Keratinocyte (primary cell): Measurements from ENCODE around the gene PRKCG. TPM values are rescaled to one million over a fixed set of nuclear protein-coding genes. Genes with fewer than 3 reads are reported as not detected.
"Not testable (repeated sequence)": the region's sequence is repeated elsewhere in the genome, so short reads cannot be mapped to it uniquely, and the experiment has no call there.

Source experiments
- DNase-seq: peaks from one replicate; pipeline ENCODE4 v3.0.0-alpha.2; 2011; ENCODE audit warnings: low read depth, missing footprints, low spot score
- FAIRE-seq: peaks from 2 replicates; lab custom pipeline; 2011; peaks lifted over from hg19 to GRCh38; lab: Jason Lieb, UNC
- H2AFZ ChIP-seq: 2 replicates; pipeline ENCODE4 v1.6.0; 2012; ENCODE audit warnings: low read length, control low read depth, inconsistent platforms; ENCODE audit not compliant: control insufficient read depth
- H3K27ac ChIP-seq: 2 replicates; pipeline ENCODE4 v1.5.1; 2011; ENCODE audit warnings: low read length; ENCODE audit not compliant: control insufficient read depth, insufficient read depth
- H3K27me3 ChIP-seq: 3 replicates; pipeline ENCODE4 v1.6.0; 2011; ENCODE audit warnings: low read length; ENCODE audit not compliant: control insufficient read depth, insufficient read depth; ENCODE audit errors: extremely low read depth
- H3K36me3 ChIP-seq, 2 experiments: 2 replicates in 1 of 2; 3 replicates in 1 of 2; pipeline ENCODE4 v1.5.1; 2011; ENCODE audit warnings: low read length in 2 of 2, mild to moderate bottlenecking in 1 of 2; ENCODE audit not compliant: control insufficient read depth in 2 of 2, insufficient read depth in 2 of 2; ENCODE audit errors: extremely low read depth in 1 of 2
- H3K4me1 ChIP-seq: 3 replicates; pipeline ENCODE4 v1.5.1; 2011; ENCODE audit warnings: low read length; ENCODE audit not compliant: control insufficient read depth, insufficient read depth; ENCODE audit errors: extremely low read depth
- H3K4me2 ChIP-seq: 3 replicates; pipeline ENCODE4 v1.6.0; 2011; ENCODE audit warnings: low read depth, low read length; ENCODE audit not compliant: control insufficient read depth, insufficient read depth; ENCODE audit errors: extremely low read depth
- H3K4me3 ChIP-seq, 3 experiments: fragments of 200-600 bp in 1 of 3; sonication (generic) in 1 of 3; 2 replicates in 2 of 3; 3 replicates in 1 of 3; pipeline ENCODE4 v1.5.1; 2011 to 2016; ENCODE audit warnings: low read length in 3 of 3, mild to moderate bottlenecking in 3 of 3, control low read depth in 2 of 3, inconsistent platforms in 1 of 3, low read depth in 1 of 3, mixed read lengths in 1 of 3, mixed run types in 1 of 3, moderate library complexity in 1 of 3; ENCODE audit not compliant: control insufficient read depth in 2 of 3, insufficient read depth in 2 of 3; ENCODE audit errors: extremely low read depth in 1 of 3
- H3K79me2 ChIP-seq: 2 replicates; pipeline ENCODE4 v1.6.0; 2012; ENCODE audit warnings: low read length; ENCODE audit not compliant: control insufficient read depth, insufficient read depth
- H3K9ac ChIP-seq: 3 replicates; pipeline ENCODE4 v1.6.0; 2011; ENCODE audit warnings: low read length; ENCODE audit not compliant: control insufficient read depth, insufficient read depth; ENCODE audit errors: extremely low read depth
- H3K9me1 ChIP-seq: 3 replicates; pipeline ENCODE4 v1.6.0; 2011; ENCODE audit warnings: low read length; ENCODE audit not compliant: control insufficient read depth, insufficient read depth; ENCODE audit errors: extremely low read depth
- H3K9me3 ChIP-seq: 2 replicates; pipeline ENCODE4 v1.5.1; 2012; ENCODE audit warnings: low read depth, low read length; ENCODE audit not compliant: control insufficient read depth
- H4K20me1 ChIP-seq: 3 replicates; pipeline ENCODE4 v1.6.0; 2011; ENCODE audit warnings: low read length; ENCODE audit not compliant: control insufficient read depth, insufficient read depth; ENCODE audit errors: extremely low read depth
- EZH2 ChIP-seq: IDR thresholded peaks from one replicate; pipeline ENCODE4 v1.6.1; 2012; ENCODE audit warnings: inconsistent platforms, mild to moderate bottlenecking, low read length, moderate library complexity
- dilution Hi-C: fragments of 300-500 bp; cut with MboI; formaldehyde crosslinking; loops from one replicate; pipeline ENCODE4 v1.7.0; 2020; ENCODE audit warnings: low sequenced_read_pairs; ENCODE audit not compliant: extremely low pct_ligation_motif_present
- polyA plus RNA-seq, 5 experiments: library from polyadenylated mRNA; depleted of rRNA in 3 of 5; stranded (reverse) in 3 of 5; stranded (forward) in 1 of 5; unstranded in 1 of 5; fragments of >200 nt; gene quantifications; 1 replicate in 1 of 5; 2 replicates in 3 of 5; 3 replicates in 1 of 5; pipeline versions ENCODE4 v1.2.1 to v1.2.3, GENCODE V29; 2011 to 2012; ENCODE audit warnings: missing spikeins in 2 of 5, low read depth in 1 of 5, low replicate concordance in 1 of 5
- TF ChIP-seq, protein P1 (sequence below), 3 experiments: IDR thresholded peaks in 1 of 3; conservative IDR thresholded peaks in 1 of 3; optimal IDR thresholded peaks in 1 of 3; 2 replicates in 2 of 3; 3 replicates in 1 of 3; pipeline versions ENCODE3 to v1.5.1; 2011; ENCODE audit warnings: low read length in 3 of 3, mild to moderate bottlenecking in 3 of 3, moderate library complexity in 2 of 3, control low read depth in 1 of 3, inconsistent platforms in 1 of 3; ENCODE audit not compliant: insufficient read depth in 2 of 3; ENCODE audit errors: extremely low read depth in 1 of 3

PRKCG gene
- polyA plus RNA-seq, 1 donor (not counting 4 experiments of a cell fraction or from before 2014, with no cell fraction given): not detected

- Histone ChIP-seq H3K4me2 (no peak overlapping the region), H4K20me1 (no peaks in the 10 kb centered on the region), H2AFZ (no peak overlapping the region), H3K9me3 (no peaks in the 10 kb centered on the region), H3K4me3 (no peak overlapping the region), H3K9ac (no peak overlapping the region), H3K79me2 (no peaks in the 10 kb centered on the region), H3K4me1 (no peaks in the 10 kb centered on the region), H3K27ac (no peak overlapping the region), H3K9me1 (no peaks in the 10 kb centered on the region), H3K36me3 (no peaks in the 10 kb centered on the region), H3K27me3 (peaks cover 5% of the 10 kb centered on the region)
- TF ChIP-seq, protein P1, sequence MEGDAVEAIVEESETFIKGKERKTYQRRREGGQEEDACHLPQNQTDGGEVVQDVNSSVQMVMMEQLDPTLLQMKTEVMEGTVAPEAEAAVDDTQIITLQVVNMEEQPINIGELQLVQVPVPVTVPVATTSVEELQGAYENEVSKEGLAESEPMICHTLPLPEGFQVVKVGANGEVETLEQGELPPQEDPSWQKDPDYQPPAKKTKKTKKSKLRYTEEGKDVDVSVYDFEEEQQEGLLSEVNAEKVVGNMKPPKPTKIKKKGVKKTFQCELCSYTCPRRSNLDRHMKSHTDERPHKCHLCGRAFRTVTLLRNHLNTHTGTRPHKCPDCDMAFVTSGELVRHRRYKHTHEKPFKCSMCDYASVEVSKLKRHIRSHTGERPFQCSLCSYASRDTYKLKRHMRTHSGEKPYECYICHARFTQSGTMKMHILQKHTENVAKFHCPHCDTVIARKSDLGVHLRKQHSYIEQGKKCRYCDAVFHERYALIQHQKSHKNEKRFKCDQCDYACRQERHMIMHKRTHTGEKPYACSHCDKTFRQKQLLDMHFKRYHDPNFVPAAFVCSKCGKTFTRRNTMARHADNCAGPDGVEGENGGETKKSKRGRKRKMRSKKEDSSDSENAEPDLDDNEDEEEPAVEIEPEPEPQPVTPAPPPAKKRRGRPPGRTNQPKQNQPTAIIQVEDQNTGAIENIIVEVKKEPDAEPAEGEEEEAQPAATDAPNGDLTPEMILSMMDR (optimal IDR thresholded peaks at IDR 0.05 in 1 of 3, IDR thresholded peaks at IDR 0.05 in 1 of 3, conservative IDR thresholded peaks at IDR 0.05 in 1 of 3; ENCODE audit: extremely low read depth in 1 of 3, insufficient read depth in 2 of 3, low read length in 3 of 3): no peak
- TF ChIP-seq EZH2: no peak
- DNase-seq (no peak), FAIRE-seq (no peak)
- dilution Hi-C loops: loop anchor here (25.0 kb wide), 1 partner anchor 90 kb away; no protein-coding TSS in a partner anchor
Measured at GRCh38 chr19:53947624-53948023, 65.6 kb downstream of the PRKCG start.

- not testable (repeated sequence) for FAIRE-seq, H3K9me3 ChIP-seq
Measured at GRCh38 chr19:53948611-53949010, 66.6 kb downstream of the PRKCG start.

DNA sequence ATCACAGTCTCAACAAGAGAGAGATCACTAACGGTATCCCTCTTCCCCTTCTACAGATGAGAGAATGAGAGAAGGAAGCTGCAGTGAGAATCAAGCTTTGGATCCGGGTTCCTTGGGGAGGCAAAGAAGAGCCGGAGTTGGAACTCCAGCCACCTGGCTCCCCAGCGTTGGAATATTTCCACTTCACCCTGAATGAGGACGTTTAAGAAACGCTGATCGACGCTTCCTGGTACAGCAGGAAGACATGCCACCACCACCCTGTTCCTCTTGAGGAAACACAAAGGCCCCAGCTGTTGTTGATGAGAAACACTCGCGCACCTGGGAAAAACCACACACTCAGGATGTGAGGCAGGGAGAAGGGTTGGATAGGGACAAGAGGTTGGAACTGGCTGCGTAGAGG, 69.4 kb downstream of the PRKCG start:
- Histone ChIP-seq H2AFZ (no peak overlapping the region), H3K4me2 (no peak overlapping the region), H3K9me1 (no peaks in the 10 kb centered on the region), H3K27ac (no peak overlapping the region), H3K4me1 (no peaks in the 10 kb centered on the region), H3K9ac (no peak overlapping the region), H3K36me3 (no peaks in the 10 kb centered on the region), H4K20me1 (no peaks in the 10 kb centered on the region), H3K9me3 (no peaks in the 10 kb centered on the region), H3K79me2 (no peaks in the 10 kb centered on the region), H3K4me3 (no peak overlapping the region), H3K27me3 (no peaks in the 10 kb centered on the region)
- FAIRE-seq: no peak
- dilution Hi-C loops: no loop called here
- no peak for DNase-seq
- TF ChIP-seq EZH2: no peak
- TF ChIP-seq, protein P1 (optimal IDR thresholded peaks at IDR 0.05 in 1 of 3, IDR thresholded peaks at IDR 0.05 in 1 of 3, conservative IDR thresholded peaks at IDR 0.05 in 1 of 3; ENCODE audit: extremely low read depth in 1 of 3, insufficient read depth in 2 of 3, low read length in 3 of 3): no peak

More at GRCh38 chr19:53948611-53949010, 66.6 kb downstream of the PRKCG start:
- H3K27me3 ChIP-seq, H3K9me1 ChIP-seq, H2AFZ ChIP-seq, H3K9ac ChIP-seq, H3K27ac ChIP-seq, H3K4me1 ChIP-seq, H3K79me2 ChIP-seq, H4K20me1 ChIP-seq, H3K4me2 ChIP-seq, DNase-seq, H3K36me3 ChIP-seq, H3K4me3 ChIP-seq: not testable (repeated sequence)
- dilution Hi-C loops: loop anchor here (25.0 kb wide), 1 partner anchor 89 kb away; no protein-coding TSS in a partner anchor
